Neutrophil (primary cell): Measurements from ENCODE around the gene WT1.

ENCODE experiments used
- H3K27ac ChIP-seq: fragments of 200-600 bp; sonication (generic); 2 replicates; pipeline ENCODE4 v1.5.1; 2016; ENCODE audit warnings: mild to moderate bottlenecking, moderate library complexity
- H3K27me3 ChIP-seq: fragments of 200-600 bp; sonication (generic); 2 replicates; pipeline ENCODE4 v1.6.0; 2016; ENCODE audit warnings: mild to moderate bottlenecking
- H3K36me3 ChIP-seq: fragments of 200-600 bp; sonication (generic); 2 replicates; pipeline ENCODE4 v1.5.1; 2017
- H3K4me1 ChIP-seq, 2 experiments: fragments of 200-600 bp in 1 of 2; sonication (generic) in 1 of 2; 1 replicate in 1 of 2; 2 replicates in 1 of 2; pipeline versions ENCODE4 v1.5.1 to v1.6.1; 2013 to 2016; ENCODE audit warnings: low read depth in 1 of 2, low read length in 1 of 2, mild to moderate bottlenecking in 1 of 2, moderate library complexity in 1 of 2; ENCODE audit not compliant: control insufficient read depth in 1 of 2, insufficient read depth in 1 of 2
- H3K4me3 ChIP-seq, 2 experiments: fragments of 200-600 bp in 1 of 2; sonication (generic) in 1 of 2; 1 replicate in 1 of 2; 2 replicates in 1 of 2; pipeline ENCODE4 v1.5.1; 2013 to 2016; ENCODE audit warnings: low read depth in 1 of 2, low read length in 1 of 2, mild to moderate bottlenecking in 1 of 2, moderate library complexity in 1 of 2
- H3K9me3 ChIP-seq: fragments of 200-600 bp; sonication (generic); 2 replicates; pipeline ENCODE4 v1.5.1; 2016
- TF ChIP-seq, protein P1 (sequence below): fragments of 200-600 bp; sonication (generic); IDR thresholded peaks from 2 replicates; pipeline ENCODE4 v1.5.1; 2016; ENCODE audit warnings: antibody characterized with exemption

WT1 gene

DNA sequence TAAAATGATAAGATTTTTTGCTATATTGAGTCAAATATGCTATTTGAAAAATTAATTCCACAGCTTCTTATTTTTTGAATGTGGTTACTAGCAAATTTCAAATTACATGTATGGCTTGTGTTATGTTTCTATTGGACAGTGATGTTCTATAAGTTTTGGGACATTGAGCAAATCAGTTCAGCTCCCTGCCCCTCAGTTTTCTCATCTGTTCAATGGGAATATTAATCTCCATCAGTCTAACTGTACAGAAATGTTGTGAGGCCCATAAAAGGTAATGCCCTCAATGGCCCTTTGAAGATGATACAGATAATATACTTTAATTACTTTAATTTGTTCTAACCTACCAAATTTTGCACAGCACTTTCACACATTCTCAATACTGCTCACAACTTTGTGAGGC, 15.2 kb downstream of the WT1 start:
- H3K36me3 ChIP-seq: no peaks in the 10 kb centered on the region
- TF ChIP-seq, protein P1, sequence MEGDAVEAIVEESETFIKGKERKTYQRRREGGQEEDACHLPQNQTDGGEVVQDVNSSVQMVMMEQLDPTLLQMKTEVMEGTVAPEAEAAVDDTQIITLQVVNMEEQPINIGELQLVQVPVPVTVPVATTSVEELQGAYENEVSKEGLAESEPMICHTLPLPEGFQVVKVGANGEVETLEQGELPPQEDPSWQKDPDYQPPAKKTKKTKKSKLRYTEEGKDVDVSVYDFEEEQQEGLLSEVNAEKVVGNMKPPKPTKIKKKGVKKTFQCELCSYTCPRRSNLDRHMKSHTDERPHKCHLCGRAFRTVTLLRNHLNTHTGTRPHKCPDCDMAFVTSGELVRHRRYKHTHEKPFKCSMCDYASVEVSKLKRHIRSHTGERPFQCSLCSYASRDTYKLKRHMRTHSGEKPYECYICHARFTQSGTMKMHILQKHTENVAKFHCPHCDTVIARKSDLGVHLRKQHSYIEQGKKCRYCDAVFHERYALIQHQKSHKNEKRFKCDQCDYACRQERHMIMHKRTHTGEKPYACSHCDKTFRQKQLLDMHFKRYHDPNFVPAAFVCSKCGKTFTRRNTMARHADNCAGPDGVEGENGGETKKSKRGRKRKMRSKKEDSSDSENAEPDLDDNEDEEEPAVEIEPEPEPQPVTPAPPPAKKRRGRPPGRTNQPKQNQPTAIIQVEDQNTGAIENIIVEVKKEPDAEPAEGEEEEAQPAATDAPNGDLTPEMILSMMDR: no peak
- no peaks in the 10 kb centered on the region for H3K9me3 ChIP-seq
- H3K27ac ChIP-seq: no peak overlapping the region
- no peak overlapping the region for H3K4me3 ChIP-seq
- peaks cover 63% of the 10 kb centered on the region for H3K27me3 ChIP-seq
- no peaks in the 10 kb centered on the region for H3K4me1 ChIP-seq

DNA sequence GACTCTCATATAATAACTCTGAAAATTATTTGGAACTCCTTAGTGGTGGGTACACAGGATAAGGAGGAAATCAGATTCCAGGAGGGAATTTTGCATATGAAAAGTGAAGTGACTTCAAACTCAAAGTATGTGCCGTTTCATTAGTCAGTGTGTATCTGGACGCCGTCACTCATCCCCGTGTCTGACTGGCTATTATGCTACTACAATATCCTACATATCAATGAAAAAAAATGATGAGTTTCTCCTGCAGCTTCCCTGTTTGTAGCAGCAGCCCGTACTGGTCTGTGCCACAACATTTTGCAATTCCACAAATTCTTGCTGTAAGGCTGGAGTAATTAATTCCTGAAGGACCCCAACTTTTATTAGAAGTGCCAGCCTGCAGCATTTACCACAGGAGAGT, 16.5 kb downstream of the WT1 start:
- TF ChIP-seq, protein P1: no peak
- H3K27me3 ChIP-seq: peaks cover 50% of the 10 kb centered on the region
- no peaks in the 10 kb centered on the region for H3K4me1 ChIP-seq

DNA sequence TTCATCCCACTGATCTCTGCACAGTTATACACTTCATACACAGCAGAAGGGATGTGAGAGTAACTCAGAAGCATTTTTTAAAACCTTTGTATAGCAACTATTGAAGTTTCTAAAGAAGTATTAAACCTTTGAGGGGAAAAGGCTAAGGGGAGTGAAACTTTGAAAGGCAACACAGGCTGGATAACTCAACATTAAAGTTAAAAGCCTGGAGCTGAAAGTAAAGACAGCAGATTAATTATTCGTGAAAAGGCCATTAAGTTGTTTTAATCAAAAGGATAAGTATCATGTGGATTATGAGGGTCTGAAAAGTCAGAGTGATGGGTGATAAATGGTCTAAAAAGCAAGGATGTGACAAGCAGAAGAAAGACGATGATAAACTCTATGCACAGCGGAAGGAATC, 17.5 kb downstream of the WT1 start:
- Histone ChIP-seq H3K9me3 (no peaks in the 10 kb centered on the region), H3K27me3 (peaks cover 40% of the 10 kb centered on the region), H3K4me1 (no peaks in the 10 kb centered on the region), H3K36me3 (no peaks in the 10 kb centered on the region), H3K4me3 (no peak overlapping the region), H3K27ac (no peak overlapping the region)
- TF ChIP-seq, protein P1: no peak

More for the DNA sequence above, 16.5 kb downstream of the WT1 start:
- no peak overlapping the region for H3K4me3 ChIP-seq
- no peaks in the 10 kb centered on the region for H3K36me3 ChIP-seq
- no peaks in the 10 kb centered on the region for H3K9me3 ChIP-seq
- no peak overlapping the region for H3K27ac ChIP-seq

DNA sequence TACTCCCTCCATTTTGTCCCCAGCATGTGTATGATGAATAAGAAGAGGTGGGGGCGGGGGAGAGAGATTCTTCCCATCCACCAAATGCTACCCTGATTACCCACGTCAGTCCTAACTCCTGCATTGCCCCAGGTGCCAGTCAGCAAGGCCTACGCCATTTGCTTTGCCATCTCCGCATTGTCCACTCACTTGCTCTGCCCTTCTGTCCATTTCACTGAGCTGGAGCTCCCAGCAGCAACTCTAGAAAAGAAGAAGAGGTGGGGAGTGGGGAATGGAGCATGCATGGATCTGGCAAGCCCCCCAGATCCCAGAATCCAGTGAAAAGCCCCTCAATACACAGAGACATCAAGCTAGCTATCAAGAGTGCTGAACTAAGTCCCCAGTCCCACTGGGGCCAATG, 19.0 kb downstream of the WT1 start:
- H3K27ac ChIP-seq: no peak overlapping the region
- no peaks in the 10 kb centered on the region for H3K9me3 ChIP-seq
- H3K4me1 ChIP-seq: no peaks in the 10 kb centered on the region
- H3K27me3 ChIP-seq: peaks cover 26% of the 10 kb centered on the region
- H3K4me3 ChIP-seq: no peak overlapping the region
- TF ChIP-seq, protein P1: no peak
- H3K36me3 ChIP-seq: no peaks in the 10 kb centered on the region

DNA sequence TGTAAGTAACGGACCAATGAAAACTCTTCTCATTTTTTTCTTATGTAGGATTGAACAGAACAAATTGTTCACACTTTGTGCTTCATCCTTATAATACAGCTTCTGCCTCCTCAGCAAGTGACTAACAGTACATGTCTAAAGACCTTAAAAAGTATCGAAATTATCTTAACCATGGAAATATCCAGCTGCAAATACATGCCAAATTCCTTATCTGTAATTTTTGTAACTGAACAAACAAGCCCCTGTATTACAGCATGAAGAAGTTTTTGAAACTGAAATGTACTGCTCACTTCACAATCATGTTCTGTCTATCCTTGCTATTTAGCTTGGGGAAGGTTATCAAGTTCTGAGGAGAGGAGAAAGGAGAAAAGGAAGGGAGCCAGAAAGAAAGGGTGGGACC, 20.4 kb downstream of the WT1 start:
- Histone ChIP-seq H3K9me3 (no peaks in the 10 kb centered on the region), H3K27ac (no peak overlapping the region), H3K4me3 (no peak overlapping the region), H3K36me3 (no peaks in the 10 kb centered on the region), H3K27me3 (peaks cover 18% of the 10 kb centered on the region), H3K4me1 (no peaks in the 10 kb centered on the region)
- TF ChIP-seq, protein P1: no peak
